Activated CD4-positive, alpha-beta T cell treated with anti-CD3 and anti-CD28 coated beads for 48 hours (primary cell): ENCODE measurements around the gene DRC3.
"Not testable (repeated sequence)": the region's sequence is repeated elsewhere in the genome, so short reads cannot be mapped to it uniquely, and the experiment has no call there.

ENCODE experiments used
- DNase-seq: peaks from one replicate; pipeline ENCODE4 v3.0.0-alpha.2; 2020

The DRC3 gene, protein sequence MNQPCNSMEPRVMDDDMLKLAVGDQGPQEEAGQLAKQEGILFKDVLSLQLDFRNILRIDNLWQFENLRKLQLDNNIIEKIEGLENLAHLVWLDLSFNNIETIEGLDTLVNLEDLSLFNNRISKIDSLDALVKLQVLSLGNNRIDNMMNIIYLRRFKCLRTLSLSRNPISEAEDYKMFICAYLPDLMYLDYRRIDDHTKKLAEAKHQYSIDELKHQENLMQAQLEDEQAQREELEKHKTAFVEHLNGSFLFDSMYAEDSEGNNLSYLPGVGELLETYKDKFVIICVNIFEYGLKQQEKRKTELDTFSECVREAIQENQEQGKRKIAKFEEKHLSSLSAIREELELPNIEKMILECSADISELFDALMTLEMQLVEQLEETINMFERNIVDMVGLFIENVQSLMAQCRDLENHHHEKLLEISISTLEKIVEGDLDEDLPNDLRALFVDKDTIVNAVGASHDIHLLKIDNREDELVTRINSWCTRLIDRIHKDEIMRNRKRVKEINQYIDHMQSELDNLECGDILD

DNA sequence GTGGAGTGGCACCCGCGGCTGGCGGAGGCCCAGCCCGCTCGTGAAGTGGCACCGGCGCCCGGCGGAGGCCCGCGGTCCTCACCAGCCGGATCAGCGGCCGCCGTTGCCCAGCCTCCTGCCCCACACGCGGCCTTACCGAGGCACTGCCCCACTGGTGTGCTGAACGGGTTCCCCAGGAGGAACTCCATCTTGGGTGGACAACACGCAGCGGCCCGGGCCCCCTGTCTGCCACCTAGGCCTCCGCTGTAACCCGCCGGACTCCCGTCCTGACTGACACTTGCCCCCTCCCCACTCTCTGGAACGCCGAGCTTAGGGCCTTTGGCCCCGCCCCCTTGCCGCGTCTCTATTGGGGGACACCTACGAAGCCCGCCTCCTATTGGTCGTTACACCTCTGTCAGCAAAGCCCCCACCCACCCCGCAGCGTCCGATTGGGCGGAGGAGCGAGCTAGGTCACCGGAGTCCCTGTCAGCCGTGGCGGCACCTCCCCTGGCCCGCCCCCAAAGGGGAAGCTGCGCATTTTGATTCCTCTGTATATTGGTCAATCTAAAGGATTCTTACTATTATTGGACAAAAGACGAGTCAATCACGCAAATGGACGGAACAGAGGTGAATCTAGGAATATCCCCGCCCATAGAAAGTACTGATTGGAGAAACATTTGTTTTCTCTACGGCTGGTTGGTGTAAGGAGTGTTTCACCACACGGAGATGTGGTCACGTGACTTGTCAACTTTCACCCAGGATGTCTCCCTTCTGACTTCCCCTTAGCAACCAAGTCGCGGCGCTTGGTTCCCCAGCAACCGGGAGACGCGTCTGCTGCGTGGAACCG lies at the start of gene DRC3, which contains the start of gene TOM1L2:
Gene DRC3 (plus strand): TSS at position 737 of the 826 bp plus-strand sequence. CDS start 4,737 bp downstream, outside the sequence.
Gene TOM1L2 (minus strand): TSS at position 275 of the 826 bp plus-strand sequence. CDS start 87 bp downstream, at position 188.
- peak; percentile 100 for DNase-seq

- no peak for DNase-seq
Measured at GRCh38 chr17:17924131-17924856, 48.4 kb upstream of the DRC3 start.

DNA sequence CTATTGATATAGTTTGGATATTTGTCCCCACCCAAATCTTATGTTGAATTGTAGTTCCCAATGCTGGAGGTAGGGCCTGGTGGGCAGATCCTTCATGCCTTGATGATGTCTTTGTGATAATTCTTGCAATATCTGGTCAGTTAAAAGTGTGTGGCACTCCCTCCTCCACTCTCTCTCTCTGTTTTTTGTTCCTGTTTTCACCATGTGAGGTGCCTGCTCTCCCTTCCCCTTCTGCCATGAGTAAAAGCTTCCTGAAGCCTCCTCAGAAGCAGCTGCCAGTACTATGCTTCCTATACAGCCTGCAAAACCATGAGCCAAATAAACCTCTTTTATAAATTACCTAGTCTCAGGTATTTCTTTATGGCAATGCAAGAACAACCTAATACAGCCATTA lies 47.8 kb upstream of the DRC3 start:
- no peak for DNase-seq

- no peak for DNase-seq
Measured at GRCh38 chr17:17926036-17926435, 46.6 kb upstream of the DRC3 start.

DNA sequence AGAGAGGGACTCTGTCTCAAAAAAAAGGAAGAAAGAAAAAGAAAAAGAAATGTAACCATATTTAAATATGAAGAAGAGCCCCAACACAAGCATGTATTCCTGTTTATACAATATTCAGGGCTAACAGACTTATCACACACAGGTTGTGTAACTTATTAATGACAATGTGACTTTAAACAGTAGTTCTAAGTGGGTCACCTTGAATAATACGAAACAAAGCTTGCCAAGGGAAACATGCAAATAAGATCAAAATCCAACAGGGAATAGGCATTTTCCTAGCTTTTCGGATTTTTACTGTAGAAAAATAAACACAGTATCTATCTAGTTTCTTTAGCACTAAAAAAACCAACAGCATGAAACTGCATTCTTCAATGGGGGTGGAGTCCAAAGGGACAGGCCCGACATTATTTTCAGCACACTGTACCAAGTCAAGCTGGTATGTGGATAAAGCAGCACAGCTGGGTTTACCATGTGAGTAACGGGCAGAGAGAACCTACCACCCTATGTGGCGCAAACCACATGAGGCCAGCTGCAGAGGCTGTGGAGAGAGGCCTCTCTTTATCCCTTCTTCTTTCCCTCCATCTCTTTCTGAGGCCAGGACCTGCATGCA lies 45.7 kb upstream of the DRC3 start:
- DNase-seq = no peak

DNA sequence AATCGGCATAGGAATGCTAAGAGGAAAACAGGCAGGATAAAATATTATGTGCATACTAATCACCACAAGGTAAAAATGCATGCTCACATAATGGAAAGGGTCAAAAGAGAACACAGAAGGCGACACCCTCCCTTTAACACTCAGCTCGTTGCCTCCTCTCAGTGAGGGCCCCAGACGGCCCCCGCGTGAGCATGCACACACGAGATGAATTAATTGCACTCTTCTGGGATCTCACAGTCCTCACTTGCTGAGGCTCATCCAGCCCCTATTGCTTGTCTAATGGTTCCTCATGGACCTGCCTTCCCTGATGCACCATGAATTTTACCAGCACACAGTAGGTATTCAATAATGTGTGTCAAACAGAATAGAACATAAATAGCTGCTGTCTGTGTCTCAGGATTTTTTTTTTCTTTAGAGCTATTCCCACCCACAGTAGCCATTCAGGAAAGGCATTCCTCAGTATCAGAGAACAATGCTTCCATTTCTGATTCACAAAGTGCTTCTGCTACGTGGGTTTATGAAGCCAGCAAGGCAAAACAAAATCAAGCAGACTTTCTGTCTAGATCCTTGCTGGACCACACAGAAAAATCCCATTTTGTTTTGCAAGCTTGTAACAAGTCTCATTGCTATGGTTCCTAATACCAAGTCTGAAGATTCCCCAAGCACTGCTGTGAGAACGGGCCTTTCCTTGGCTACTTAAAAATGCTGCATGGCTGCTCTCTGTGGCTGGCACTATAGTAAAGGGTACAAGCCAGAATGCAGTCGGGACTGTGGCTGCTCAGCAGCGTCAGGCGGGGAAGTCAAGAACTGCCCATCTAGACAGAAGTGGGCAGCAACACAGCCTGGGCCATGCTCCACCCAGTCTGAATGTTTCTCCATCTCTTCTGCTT lies 44.0 kb upstream of the DRC3 start:
- DNase-seq = no peak

- no peak for DNase-seq
Measured at GRCh38 chr17:17929655-17930380, 42.8 kb upstream of the DRC3 start.

- DNase-seq = no peak
Measured at GRCh38 chr17:17930674-17931073, 42.0 kb upstream of the DRC3 start.

DNA sequence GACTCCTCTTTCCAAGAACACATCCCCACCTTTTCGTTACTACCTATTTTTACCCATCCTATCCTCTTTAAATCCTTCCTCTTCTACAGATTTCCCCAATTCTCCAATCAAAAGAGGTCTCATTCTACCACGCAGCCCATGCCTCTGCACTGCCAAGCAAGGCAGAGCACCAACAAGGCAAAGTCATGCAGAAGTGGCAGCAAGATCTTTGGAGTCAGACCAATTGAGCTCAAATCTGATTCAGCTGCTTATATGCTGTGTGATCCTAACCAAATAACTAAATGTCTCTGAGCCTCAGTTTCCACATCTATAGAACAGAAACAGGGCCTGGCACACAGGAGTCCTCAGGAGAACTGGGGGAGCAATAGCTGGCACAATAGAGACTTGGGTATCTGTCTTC lies 41.5 kb upstream of the DRC3 start:
- no peak for DNase-seq

- no peak for DNase-seq
Measured at GRCh38 chr17:17933775-17934174, 38.9 kb upstream of the DRC3 start.

- no peak for DNase-seq
Measured at GRCh38 chr17:17934214-17934613, 38.4 kb upstream of the DRC3 start.

DNA sequence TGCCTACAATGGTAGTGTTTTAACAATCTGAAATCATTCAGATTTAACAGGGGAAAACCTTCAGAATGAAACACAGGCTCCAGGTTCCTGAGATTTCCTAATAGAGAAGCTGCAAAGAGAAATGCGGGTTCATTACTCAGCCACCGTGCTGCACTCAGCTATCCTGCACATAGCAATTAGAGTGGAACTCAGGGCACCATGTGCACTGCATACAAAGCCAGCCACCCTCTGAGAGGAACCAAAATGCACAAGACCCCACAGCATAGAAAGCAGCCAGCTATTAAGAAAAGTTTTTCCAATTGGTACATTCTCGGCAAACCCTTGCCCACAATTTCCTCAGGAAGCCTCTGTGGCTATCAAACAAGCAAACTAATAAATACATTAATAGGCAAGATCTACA lies 37.9 kb upstream of the DRC3 start:
- no peak for DNase-seq

GRCh38 chr17:17935321-17936271 lies 37.1 kb upstream of the DRC3 start:
- no peak for DNase-seq

GRCh38 chr17:17937201-17937853 lies 35.3 kb upstream of the DRC3 start:
- DNase-seq = no peak

GRCh38 chr17:17937958-17938357 lies 34.7 kb upstream of the DRC3 start:
- no peak for DNase-seq

- DNase-seq = no peak
Measured at GRCh38 chr17:17938388-17939107, 34.1 kb upstream of the DRC3 start.

GRCh38 chr17:17939941-17940340 lies 32.7 kb upstream of the DRC3 start:
- DNase-seq = not testable (repeated sequence)

DNA sequence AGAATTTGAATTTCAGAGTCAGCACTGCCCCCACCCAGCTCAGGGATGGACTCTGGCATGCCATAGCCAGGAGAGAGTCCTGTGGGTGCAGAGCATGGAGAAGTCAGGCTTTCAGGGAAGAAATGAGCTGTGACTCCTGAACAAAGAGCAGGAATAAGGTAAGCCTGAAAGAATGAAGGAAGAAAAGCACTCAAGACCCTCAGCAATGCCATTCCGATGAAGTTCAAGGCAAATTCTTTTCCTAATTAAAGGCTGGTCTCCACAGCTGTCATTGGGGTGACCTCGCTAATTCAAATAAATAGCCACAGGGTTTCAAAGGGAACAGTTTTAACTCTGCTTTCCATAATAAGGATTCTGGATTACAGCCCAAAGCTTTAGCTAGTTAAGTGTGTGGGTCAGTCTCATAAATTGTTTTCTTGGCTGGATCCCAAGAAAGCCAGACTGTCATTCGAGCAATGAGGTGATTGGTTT lies 32.2 kb upstream of the DRC3 start:
- DNase-seq = no peak
